NCI-H345 treated with DMSO at 0.1 percent for 48 hours (cell line): Measurements from ENCODE around the gene HLA-DOB.

Source experiments
- DNase-seq: peaks from one replicate; lab custom pipeline; 2025; ENCODE audit not compliant: unreplicated experiment; lab: John Stamatoyannopoulos, UW

Gene HLA-DOB

DNA sequence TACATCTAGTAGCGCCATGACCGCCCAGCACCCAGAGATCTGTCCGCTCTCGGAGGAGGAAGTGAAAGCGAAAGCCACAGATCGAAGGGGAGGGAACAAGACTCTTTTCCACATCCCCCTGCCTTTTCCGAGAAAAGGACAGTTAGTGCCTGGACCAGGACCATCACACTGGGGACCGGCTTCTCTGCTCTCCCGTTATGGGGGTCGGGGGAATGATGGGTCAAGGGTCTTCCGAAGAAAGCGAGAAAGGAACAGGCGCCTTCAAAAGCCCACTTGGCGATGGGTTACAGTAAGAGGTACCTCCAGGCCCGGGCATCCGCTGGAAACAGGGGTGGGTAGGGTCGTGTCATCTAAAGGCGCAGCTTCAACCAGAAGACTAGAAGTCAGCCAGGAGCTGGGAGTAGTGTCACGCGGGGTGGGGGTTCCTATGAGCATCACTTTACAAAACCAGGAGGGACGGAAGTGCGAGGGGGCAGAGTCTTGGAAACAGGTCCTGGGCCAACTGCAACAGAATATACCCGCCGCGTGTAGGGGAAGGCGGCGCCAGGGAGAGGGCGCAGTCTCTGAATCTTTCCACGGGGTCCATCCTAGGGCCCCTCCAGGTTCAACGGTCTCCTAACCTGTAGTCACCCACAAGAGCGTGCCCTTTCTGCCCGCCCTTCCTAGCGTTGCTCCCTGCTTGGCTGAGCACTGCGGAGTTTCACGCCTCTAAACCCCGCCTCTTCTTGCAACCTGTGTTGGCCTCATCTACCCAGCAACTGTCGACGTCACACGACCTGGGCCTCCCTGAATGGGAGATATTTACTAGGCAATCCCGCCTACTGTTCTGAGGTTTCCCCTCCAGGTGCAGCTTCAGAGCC, 27.4 kb upstream of the HLA-DOB start, which contains the start of gene PSMB8:
PSMB8 (minus strand) TSS at position 69 of the 860 bp plus-strand sequence; CDS start at position 18, 51 bp downstream.
- peak; percentile 96 for DNase-seq

DNA sequence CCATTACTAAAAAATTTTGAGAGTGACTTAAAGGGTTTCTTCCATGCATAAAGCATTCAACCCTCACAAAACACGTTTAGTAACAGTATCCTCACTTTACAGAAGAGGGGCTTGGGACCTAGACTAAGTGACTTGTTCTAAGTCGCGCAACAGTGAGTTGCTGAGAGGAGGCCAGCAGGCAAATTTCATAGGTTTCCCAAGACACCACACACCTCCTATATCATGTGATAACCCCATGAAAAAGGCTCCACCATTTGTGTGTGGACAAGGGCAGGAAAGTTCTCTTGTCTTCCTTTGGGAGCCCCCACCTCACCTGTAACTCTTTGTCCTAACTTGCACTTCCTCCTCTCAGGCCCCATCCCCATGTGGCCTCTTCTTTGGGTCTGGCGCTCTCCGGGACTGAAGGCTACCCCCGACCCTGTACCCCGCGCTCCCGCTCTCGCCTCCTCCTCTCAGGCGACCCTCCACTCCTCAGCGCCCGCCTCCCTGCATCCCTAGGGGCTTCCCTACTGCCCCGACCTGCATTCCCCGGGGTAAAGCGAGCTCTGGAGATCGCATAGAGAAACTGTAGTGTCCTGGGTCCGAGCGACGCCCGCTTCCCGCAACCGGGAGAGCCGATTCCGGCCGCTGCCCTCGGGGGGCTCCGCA, 26.7 kb upstream of the HLA-DOB start:
- no peak for DNase-seq

DNA sequence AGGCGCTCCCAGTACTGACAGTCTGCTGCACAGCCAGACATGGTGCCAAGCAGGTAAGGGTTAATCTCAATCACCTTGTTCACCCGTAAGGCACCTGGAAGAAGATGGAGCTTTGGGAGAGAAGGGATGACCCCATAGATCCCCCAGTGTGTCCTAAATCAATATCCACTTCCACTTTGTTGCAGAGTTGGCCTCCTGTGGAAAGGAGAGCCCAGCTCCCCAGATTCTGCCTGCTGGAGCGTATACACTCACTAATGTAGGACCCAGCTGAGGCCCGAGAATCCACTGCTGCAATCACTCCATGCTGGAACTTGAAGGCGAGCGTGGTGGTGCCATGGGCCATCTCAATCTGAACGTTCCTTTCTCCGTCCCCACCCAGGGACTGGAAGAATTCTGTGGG, 25.9 kb upstream of the HLA-DOB start:
- no peak for DNase-seq

DNA sequence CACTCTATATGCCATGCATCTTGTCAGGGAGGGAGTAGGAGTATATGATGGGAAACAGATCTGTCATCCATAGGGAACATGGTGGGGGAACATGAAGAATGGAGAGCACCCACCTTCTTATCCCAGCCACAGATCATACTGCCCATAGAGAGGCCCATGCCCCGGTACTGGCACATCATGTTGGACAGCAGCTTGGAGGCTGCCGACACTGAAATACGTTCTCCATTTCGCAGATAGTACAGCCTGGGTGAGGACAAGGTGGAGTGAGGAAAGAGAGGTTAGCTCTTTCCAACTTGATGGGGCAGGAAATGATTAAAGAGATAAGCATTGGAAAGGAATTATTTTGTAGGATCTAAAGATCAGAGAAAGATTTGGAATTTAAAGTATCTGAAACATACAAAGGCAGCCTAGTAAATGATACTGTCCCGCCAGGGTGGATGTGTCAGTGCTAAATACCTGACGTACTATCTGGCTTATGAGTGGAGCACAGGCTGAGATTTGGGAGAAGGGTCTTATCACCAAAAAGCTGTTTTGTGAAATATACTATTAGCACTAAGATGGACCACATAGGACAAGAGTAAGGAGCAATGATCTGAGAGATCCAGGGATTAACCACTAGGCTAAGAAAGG, 25.3 kb upstream of the HLA-DOB start:
- no peak for DNase-seq

DNA sequence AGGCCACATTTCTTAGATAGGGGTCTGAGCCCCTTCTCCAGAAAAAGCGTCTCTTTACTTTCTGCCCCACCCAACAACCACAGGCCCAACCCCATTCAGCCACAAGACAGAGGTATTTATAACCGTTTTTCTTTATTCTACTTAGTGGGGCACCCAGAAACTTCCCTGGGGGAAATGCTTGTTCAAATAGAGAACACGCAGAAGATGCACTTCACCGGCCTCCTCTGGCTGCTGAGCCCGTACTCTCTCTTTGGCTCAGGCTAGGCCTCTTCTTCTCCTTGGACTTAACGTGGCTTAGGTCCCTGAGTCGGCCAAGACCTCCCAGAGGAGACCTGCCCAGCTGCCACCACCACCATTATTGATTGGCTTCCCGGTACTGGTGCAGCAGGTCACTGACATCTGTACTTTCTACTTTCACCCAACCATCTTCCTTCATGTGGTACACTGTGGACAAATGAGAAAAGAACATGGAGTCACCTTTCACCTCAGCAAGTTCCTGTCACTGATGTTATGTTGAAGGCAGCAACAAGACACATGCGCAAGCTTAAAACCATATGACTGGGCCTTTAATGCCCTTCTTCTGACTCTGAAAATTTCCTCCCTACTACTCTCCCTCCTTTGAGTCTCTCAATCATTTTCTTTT, 23.9 kb upstream of the HLA-DOB start:
- no peak for DNase-seq

DNA sequence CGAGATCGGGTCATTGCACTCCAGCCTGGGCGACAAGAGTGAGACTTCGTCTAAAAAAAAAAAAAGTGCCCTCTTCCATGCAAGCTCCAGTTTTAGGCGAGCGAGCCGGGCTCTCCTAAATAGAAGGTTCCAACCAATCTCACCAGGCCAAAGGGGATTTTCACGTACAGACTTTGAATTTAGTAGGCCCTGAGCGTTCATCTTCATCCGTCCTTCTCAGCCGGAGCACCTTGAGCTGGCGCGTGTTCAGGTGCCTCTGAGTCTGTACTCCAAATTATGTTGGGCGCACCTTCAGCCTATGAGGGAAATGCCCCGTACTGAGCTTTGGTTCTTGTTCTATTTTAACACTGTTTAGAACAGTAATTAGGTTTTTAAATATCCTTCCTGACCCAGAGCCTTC, 22.6 kb upstream of the HLA-DOB start:
- DNase-seq: no peak

DNA sequence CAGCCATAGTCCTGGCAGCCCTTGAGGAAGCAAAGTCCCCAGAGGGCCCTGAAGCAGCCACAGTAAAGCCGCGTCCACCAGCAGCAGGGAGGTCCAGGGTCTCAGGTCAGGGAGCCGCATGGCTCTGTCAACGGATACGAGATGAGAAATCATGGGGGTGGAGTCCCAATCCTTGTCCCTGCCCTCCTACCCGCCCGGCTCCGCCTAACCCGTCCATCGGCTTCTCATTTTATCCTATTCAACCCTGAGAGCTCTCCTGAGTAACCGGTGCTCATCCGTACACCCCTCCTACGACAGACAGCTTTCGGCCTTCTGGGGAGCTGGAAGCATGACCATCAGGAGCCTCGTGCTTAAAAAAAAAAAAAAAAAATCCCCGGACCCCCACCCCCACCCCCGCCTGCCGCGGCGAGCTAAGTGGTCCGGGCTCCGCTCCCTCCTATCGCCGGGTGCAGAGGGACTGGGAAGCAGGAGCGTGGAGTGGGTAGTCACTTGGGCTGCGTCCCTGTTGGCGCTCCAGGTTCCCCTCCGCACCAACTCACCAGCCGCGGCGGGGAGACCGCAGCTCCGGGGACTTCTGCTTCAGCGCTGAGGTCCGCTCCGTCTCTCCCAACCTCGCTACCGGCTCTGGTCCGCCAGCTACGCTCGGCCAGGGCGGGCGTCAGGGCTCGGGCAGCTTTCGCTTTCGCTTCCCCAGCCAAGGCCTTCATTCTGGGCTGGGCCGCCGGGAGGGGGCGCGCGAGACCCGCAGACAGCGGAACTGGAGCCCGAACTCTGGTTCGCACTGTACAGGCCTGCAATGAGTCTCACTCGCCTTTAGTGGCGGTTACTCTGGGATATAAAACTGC, 21.5 kb upstream of the HLA-DOB start, which contains the start of gene TAP2:
TAP2 (minus strand) TSS at position 626 of the 845 bp plus-strand sequence; CDS start at position 120, 506 bp downstream.
- peak; percentile 87 for DNase-seq

DNA sequence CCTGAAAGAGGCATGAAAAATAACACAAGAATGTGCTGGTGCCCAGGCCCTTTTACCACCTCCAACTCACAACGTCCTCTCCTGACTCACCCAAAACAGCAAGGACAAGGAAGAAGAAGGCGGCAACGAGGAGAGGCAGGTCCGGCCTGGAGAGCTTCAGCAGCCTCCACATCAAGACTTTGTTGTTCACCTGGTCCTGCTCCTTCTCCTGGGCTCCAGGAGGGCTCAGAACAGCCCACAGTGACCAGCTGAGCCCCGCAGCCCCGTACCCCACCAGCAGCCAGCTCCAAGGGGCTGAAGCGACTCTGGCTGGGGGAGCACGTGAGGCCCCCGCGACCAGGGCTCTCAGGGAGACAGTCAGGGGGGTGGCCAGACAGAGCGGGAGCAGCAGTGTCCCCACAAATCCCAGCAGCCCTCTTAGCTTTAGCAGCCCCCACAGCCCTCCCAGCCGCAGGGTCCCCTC, 20.9 kb upstream of the HLA-DOB start:
- no peak for DNase-seq

DNA sequence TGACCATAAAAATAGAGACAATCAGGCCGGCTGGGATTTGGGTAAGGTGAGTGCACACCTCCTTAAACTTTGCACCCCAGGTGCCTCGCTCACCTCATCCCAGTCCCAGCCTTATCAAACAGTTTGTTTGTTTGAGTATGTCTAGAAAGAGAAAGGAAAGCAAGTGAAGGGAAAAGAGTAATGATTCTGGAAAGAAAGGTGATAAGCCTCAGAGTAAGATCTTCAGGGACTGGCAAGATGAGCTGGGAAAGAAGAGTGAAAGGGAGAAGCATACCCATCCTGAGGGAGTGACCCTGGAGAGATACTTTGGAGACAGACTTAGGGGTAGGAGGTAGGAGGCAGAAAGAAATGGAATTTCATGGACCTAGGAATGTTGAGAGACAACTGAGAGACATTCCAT, 20.1 kb upstream of the HLA-DOB start:
- no peak for DNase-seq

DNA sequence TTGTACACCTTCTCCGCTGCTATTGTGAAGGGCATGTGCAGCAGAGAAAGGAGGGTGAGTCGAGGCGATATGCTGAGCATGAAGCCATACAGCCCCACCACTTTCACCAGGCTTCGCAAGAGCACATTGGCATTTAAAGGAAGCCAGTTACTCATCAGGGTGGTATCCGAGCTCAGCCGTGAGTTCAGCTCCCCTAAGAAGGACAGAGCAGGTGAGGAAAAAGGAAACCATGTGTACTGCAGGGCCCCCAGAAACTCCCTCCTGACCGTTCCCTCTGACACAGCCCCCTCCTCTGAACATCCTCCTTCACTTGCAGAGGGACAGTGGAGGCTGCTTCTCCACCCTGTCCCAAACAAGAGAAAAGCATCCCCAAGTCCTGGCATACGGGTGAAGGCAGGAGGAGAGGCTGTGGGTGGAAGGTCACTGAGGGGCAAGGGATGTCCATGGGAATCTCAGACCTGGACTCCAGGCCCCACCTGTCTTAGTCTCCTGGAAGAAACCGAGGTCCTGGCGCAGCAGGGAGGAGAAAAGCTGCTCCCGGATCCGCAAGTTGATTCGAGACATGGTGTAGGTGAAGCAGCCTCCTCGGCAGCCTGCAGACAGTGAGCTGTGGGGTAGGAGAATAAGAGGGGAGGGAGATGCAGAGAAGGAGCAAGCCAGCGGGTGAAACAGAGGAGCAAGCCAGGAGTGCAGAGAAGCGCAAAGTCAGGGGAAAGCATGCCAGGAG, 18.5 kb upstream of the HLA-DOB start:
- no peak for DNase-seq

DNA sequence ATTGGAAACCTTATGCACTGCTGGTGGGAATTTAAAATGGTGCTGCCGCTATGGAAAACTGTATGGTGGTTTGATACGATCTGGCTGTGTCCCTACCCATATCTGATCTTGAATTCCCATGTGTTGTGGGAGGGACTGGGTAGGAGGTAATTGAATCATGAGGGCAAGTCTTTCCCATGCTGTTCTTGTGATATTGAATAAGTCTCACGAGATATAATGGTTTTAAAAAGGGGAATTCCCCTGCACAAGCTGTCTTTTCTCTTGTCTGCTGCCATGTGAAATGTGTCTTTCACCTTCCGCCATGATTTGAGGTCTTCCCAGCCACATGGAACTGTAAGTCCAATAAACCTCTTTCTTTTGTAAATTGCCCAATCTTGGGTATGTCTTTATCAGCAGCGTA, 16.9 kb upstream of the HLA-DOB start:
- no peak for DNase-seq

DNA sequence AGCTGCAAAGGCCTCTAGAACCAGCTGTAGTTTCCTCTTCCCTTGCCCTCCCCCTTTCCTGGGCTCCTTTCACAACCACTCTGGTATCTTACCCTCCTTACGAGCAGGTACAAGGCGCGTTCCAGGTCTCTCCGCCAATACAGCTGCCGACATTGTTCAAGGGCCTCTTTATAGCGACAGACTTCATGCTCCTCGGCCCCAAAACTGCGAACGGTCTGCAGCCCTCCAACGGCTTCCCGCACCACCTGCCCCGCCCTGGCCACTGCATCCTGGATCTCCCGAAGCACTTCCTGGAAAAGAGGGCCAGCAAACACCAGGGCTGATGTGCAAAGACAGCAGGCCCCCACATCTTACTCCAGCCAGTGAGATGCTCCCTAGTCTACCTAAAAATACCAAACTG, 15.7 kb upstream of the HLA-DOB start:
- DNase-seq: no peak

DNA sequence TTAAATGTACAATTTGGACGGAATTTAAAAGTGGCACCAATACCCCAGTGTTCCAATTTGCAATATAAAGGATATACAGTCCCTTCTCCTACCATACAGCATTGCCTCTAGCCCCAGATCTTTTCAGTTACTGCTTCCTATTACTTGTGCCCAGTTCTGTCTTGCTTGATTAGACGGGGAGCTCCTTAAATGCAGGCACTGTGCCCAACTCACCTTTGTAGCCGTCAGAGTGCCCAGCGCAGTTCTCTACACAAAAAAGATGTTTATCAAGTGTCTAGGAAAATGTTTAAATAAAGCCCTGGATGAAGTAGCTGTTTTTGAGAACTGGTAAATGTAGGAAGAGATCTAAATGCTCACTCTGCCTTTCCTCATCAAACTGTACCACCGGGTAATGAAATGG, 14.1 kb upstream of the HLA-DOB start:
- DNase-seq: no peak

DNA sequence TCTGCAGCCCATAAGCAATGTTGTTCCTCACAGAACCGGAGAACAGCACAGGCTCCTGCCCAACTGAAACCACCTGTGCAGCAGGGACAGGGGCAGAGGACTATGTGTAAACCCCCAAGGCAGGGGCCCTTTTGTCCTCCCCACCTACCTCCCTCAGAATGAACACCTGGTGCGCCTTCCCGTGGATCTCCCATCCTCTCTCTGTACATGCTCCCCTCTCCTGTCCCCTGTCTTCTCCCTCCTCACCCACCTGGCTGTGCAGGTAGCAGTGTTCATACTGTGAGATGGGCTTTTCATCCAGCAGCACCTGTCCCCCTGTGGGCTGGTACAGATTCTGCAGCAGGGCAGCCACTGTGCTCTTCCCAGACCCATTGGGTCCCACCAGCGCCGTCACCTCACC, 13.2 kb upstream of the HLA-DOB start:
- no peak for DNase-seq

DNA sequence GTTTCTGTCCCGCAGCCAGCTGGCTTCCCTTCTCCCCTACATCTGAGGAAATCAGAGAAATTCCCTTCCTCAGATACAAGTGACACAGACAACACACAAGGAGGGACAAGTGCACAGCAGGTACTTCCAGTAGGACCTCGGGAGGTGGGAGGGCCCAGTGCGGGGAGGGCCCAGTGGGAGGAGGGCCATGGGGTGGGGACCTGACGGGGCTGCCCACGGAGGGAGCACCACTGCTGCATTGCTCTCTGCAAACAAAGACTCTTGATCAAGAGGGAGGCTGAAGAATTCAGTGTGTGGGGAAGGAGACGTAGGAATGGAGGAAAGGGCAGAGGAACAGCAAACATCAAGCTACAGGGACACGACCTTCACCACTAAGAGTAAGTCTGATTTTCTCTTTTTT, 12.7 kb upstream of the HLA-DOB start:
- DNase-seq: no peak

DNA sequence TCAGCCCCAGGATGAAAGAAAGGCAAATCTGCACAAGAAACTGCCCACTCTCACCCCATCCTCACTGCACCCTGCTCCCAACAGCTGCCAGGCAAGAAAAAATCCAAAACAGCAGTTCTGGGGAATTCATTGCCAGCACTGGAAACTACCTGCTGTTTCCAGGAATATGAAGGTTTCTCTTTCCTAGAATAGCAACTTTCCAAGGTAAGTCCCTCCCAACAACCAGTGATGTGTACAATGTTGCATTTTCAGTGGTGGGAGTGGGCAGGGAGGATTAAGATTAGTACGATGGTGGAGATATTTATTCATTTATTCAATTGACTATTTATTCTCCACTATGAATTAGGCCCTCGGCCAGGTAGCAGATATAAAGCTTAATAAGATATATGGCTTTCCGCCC, 10.2 kb upstream of the HLA-DOB start:
- DNase-seq: no peak

DNA sequence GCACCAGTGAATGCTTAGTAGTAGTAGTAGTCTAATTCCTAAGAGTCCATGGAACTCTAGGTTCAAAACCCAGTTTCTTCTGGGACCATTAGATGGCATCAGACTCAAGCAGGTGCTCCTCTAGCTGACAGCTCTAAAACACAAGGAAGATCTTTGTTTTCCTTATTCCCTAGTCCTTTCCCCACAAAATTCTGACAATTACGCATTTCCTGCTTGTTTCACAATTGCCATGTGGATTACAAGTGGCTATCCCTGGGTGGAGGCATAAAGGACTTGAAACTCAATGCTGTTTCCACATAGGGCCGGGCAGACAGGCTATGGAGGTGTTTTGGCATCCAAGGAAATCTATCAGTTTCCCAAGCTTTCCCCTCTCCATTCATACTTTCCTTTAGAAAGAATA, 9.2 kb upstream of the HLA-DOB start:
- no peak for DNase-seq

DNA sequence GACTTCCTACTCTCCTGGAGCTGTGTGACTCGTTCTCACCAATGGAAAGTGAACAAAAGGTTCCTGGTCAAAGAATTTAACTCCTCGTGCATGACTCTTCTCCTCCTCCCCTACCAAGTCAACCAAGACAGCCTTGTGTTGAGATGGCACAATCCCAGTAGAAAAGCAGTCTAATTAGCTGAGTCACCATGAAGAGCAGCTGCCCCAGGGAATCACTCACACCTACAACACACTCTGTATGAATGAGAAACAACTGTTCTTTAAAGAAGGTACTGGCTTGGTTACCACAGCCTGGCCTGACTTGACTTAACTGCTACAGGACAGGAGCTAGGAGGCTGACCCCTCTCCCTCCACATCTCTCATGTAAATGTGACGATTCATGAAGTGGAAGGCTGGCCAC, 2.9 kb upstream of the HLA-DOB start:
- DNase-seq: no peak

DNA sequence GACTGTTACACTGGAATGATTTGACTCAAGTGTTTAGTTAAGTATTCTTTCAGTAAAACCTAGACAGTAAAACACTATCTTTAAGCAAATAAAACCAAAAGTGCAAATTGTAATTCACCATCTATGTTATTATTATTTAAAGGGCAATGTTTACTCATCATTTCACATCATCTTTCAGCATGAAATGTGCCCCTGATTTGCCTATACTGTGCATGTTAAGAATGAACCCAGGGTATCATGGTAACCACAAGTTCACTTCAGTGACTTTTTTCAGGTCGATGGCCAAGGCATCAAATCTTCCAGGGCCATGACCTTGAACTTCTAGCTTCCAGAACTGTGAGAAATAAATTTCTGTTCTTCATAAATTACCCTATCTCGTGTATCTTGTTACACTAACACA, 2.1 kb upstream of the HLA-DOB start:
- DNase-seq: no peak

DNA sequence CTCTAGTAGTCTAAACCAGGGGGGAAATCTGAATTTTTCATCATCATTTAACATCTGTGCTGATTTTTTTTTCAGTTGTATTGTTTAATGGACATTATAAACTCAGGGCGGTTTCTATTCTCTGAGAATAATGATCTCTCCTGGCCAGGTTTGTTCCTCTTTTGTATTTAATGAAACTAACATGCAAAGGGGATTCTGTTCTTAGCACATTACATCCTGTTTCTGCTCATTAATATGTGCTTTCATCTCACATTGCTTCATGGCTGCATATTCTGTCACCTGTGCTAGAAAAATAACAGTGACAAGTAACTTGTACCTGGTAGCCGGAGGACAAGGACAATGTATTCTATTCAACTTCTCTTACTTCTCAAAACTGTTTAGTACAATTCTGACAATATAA, 806 bp downstream of the HLA-DOB start:
- no peak for DNase-seq
